ENCODE results near the gene NLGN2.

DNA sequence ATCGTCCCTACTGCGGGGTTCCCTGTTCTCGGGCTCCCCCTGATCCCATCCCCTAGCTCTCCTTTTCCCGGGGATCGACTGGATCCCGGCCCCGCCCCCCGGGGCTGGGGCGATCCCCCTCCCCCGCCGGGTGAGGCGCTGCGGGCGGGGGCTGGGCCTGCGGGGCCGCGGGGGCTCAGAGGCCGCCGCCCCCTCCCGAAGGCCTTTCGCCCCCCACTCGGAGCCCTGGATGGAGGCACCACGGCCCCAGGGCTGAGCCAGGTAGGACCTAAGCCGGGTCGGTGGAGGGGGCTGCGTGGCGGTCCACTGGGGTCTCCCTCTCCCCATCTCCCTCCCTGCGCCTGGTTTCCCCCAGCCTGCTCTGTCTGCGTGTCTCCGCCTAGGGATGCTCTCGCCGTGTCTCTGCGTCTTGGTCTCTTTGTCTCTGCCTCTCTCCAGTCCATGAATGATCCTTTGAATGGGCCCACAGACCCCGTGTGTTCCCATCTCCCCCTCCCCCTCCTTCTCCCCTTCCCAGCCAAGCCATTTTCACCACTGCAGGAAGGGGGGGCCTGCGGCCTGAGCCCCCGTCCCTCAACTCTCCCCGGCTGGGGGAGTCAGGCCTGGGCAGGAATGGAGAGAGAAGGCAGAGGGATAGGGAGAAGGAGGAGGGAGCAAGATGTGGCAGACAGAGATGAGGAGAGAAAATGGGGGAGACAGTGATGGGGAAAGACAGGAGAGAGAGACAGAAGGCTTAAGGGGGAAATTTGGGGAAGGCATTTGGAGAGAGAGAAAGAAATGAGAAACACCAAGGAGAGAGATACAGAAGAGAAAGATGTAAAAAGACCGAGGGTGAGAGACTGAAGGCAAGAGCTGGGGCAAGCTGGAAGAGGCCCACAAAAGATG lies 2.1 kb upstream of the NLGN2 start:
- TF ChIP-seq CTCF (conservative IDR thresholded peaks at IDR 0.05; ENCODE audit: low read depth, low read length) (no peak), EZH2 (IDR thresholded peaks at IDR 0.05; ENCODE audit: borderline replicate concordance, low read depth, low read length, poor library complexity, severe bottlenecking) (no peak)
